Measurements from ENCODE around the gene VPS26B. TPM values are rescaled to one million over a fixed set of nuclear protein-coding genes. Genes with fewer than 3 reads are reported as not detected.
"Not testable (repeated sequence)": the region's sequence is repeated elsewhere in the genome, so short reads cannot be mapped to it uniquely, and the experiment has no call there.

The VPS26B gene
- total and polyA plus RNA-seq, 2 experiments from 2014 or later, result 43.9 to 56.5 TPM

DNA sequence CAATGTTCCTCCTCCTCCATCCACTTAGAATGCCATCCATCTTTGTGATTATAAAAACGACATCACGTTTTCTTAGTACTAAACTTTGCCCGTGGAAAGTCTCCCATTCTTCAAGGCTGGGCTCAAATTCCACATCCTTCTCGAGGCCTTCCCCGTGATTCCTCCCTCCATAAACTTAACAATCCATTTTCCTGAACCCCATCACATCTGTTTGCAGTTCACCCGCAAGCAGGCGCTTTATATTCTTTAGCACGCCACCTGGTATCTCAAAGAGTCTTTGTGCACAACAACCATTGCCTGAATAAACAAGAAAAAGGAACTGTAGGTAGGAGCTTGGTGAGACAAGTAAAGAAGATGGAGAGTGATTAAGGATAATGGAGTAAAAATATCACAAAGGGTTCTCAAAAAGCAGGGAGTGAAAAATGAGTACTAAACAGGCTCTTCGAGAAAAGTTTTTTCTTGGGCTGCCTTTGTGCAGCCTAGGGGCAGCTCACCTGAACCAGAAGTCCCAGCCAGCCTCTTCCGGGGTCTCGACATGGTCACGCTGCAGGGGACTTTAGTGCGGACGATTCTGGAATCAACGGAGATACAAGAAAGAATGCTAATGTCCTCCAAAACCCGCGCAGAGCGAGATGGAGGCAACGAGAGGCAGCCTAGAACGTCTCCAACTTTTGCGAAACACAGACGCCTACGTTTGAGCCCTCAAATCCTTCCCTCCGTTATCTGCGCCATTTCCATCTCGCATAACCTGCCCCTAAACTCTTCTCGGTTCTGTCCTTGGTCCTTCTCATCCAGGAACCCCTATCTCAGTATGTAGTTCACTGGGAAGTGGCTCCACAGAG lies 28.1 kb downstream of the VPS26B start:
- peaks cover 5% of the 10 kb centered on the region for H3K4me1 ChIP-seq (ENCODE audit: low read depth)
- H3K27ac ChIP-seq, result no peak overlapping the region
- TF ChIP-seq, protein P1, sequence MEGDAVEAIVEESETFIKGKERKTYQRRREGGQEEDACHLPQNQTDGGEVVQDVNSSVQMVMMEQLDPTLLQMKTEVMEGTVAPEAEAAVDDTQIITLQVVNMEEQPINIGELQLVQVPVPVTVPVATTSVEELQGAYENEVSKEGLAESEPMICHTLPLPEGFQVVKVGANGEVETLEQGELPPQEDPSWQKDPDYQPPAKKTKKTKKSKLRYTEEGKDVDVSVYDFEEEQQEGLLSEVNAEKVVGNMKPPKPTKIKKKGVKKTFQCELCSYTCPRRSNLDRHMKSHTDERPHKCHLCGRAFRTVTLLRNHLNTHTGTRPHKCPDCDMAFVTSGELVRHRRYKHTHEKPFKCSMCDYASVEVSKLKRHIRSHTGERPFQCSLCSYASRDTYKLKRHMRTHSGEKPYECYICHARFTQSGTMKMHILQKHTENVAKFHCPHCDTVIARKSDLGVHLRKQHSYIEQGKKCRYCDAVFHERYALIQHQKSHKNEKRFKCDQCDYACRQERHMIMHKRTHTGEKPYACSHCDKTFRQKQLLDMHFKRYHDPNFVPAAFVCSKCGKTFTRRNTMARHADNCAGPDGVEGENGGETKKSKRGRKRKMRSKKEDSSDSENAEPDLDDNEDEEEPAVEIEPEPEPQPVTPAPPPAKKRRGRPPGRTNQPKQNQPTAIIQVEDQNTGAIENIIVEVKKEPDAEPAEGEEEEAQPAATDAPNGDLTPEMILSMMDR (IDR thresholded peaks at IDR 0.05; ENCODE audit: low read depth, low read length), result no peak
- no peaks in the 10 kb centered on the region for H3K9me3 ChIP-seq (ENCODE audit: low read depth)
- peak; percentile 42 to 68 for DNase-seq (ENCODE audit: low read depth in 1 of 2, low spot score in 1 of 2)
- H3K27me3 ChIP-seq, result no peaks in the 10 kb centered on the region
- H3K36me3 ChIP-seq, result peaks cover 25% of the 10 kb centered on the region
- H3K4me3 ChIP-seq, result peak overlapping the region; percentile 54

DNA sequence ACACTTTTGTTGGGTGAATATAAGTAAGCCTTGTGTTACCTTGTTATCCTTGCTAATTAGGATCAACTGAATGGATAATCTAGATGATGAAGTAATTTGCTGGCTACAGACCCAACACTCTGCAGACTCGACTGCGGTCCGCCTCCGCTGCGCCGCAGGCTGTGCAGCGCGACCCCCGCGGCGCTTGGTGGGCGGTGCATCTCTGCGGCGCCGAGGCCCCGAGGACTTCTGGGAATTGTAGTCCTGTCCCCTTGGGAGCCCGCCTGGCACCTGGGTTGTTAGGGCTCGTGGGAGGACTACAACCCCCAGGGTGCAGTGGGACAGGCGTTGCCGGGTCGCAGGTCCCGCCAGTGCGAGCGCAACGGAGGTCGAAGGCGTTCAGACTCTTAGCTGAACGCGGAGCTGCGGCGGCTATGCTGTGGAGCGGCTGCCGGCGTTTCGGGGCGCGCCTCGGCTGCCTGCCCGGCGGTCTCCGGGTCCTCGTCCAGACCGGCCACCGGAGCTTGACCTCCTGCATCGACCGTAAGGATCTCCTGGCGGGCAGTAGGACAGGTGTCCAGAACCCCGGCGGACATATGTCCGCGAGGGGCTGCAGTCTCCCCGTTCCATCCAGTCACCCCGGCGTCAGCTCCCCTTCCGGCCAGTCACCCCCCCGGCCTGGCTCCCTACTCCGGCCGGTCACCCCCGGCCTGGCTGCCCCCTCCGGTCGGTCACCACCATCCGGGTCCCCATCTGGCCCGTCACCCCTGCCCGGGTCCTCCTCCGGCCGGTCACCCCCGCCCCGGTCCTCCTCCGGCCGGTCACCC lies 28.9 kb downstream of the VPS26B start, which contains the start of the genes ACAD8 and THYN1:
ACAD8 (plus strand) TSS at position 381 of the 806 bp plus-strand sequence; CDS start at position 414, 33 bp downstream.
THYN1 (minus strand) TSS at position 165 of the 806 bp plus-strand sequence. CDS start 470 bp downstream, outside the sequence.
- peaks cover 20% of the 10 kb centered on the region for H3K36me3 ChIP-seq
- H3K9me3 ChIP-seq (ENCODE audit: low read depth), result no peaks in the 10 kb centered on the region
- no peaks in the 10 kb centered on the region for H3K27me3 ChIP-seq
- DNase-seq (ENCODE audit: low read depth in 1 of 2, low spot score in 1 of 2), result peak; percentile 98 to 99
- H3K4me1 ChIP-seq (ENCODE audit: low read depth), result peaks cover 5% of the 10 kb centered on the region
- H3K27ac ChIP-seq, result no peak within 1 kb of the TSS
- H3K4me3 ChIP-seq, result peak within 1 kb of the TSS; percentile 54
- TF ChIP-seq, protein P1 (IDR thresholded peaks at IDR 0.05; ENCODE audit: low read depth, low read length), result no peak

DNA sequence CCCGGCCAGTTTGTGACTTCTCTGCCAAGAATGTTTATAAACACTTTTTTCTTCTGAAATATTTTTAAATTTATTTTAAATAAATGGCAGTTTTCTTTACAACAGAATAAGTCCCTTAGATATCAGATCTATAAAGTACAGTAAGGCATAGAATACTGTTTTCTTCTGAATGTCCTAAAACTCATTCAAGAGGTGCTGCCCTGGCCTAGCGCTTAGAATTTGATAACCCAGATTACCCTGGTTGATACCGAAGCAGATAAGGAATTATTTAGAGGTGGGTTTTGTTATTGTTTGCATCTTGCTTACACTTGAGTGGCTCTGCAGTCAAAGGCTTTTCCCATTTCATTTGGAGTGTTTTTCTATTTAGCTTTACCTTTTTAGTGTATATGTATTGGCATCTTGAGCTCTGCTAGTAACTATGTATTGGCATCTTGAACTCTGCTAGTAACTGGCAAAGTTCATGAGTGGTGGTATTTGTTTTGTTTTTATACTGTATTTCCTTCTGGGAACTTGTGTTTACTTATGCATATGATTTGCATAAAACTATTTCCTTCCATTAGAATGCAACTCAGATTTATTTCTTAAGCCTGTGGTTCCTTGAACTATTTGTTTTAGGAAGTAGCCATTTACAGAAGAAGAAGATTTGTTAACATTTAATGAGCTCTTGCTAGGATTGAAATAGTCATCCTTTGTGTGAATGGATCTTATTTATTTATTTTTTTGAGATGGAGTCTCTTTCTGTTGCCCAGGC lies 30.1 kb downstream of the VPS26B start:
- peak overlapping the region; percentile 54 for H3K4me3 ChIP-seq
- DNase-seq (ENCODE audit: low read depth in 1 of 2, low spot score in 1 of 2), result no peak
- peaks cover 18% of the 10 kb centered on the region for H3K36me3 ChIP-seq
- H3K9me3 ChIP-seq (ENCODE audit: low read depth), result no peaks in the 10 kb centered on the region
- no peak overlapping the region for H3K27ac ChIP-seq
- TF ChIP-seq, protein P1 (IDR thresholded peaks at IDR 0.05; ENCODE audit: low read depth, low read length), result no peak
- no peaks in the 10 kb centered on the region for H3K27me3 ChIP-seq
- H3K4me1 ChIP-seq (ENCODE audit: low read depth), result peaks cover 5% of the 10 kb centered on the region

DNA sequence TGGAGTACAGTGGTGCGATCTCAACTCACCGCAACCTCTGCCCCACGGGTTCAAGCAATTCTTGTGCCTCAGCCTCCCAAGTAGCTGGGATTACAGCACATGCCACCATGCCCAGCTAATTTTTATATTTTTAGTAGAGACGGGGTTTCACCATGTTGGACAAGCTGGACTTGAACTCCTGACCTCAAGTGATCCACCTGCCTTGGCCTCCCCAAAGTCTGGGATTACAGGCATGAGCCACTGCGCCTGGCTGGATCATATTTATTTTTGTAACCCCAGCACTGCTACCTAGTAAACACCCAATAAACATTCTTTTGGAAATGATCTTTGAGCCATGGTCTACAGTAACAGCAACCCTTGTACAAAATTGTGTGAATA lies 30.7 kb downstream of the VPS26B start:
- H3K27ac ChIP-seq; H3K4me3 ChIP-seq; H3K9me3 ChIP-seq (ENCODE audit: low read depth); H3K27me3 ChIP-seq; DNase-seq (ENCODE audit: low read depth in 1 of 2, low spot score in 1 of 2); H3K4me1 ChIP-seq (ENCODE audit: low read depth): not testable (repeated sequence)
- peaks cover 21% of the 10 kb centered on the region for H3K36me3 ChIP-seq

DNA sequence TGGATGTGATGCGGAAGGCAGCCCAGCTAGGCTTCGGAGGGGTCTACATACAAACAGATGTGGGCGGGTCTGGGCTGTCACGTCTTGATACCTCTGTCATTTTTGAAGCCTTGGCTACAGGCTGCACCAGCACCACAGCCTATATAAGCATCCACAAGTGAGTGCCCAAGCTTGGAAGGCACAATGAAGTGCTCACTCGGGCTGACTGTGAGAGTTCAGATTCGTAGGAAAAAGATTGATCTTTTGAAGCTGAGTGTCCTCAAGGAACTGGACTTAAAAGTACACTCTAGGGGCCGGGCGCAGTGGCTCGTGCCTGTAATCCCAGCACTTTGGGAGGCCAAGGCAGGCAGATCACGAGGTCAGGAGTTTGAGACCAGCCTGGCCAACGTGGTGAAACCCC lies 32.6 kb downstream of the VPS26B start:
- Histone ChIP-seq H3K27ac (no peak overlapping the region), H3K9me3 (ENCODE audit: low read depth) (no peaks in the 10 kb centered on the region), H3K36me3 (peaks cover 17% of the 10 kb centered on the region), H3K4me1 (ENCODE audit: low read depth) (peaks cover 4% of the 10 kb centered on the region), H3K4me3 (no peak overlapping the region), H3K27me3 (no peaks in the 10 kb centered on the region)
- TF ChIP-seq, protein P1 (IDR thresholded peaks at IDR 0.05; ENCODE audit: low read depth, low read length), result no peak
- DNase-seq (ENCODE audit: low read depth in 1 of 2, low spot score in 1 of 2), result no peak

All from cardiac muscle cell (in vitro differentiated cells and primary cell).